GM21619 (cell line): Measurements from ENCODE around the gene SIGLEC7.

Experiments
- ATAC-seq: cut with Tn5 transposase; IDR thresholded peaks from one replicate; pipeline ENCODE4 v1.9.1; 2021; ENCODE audit not compliant: unreplicated experiment

The SIGLEC7 gene

DNA sequence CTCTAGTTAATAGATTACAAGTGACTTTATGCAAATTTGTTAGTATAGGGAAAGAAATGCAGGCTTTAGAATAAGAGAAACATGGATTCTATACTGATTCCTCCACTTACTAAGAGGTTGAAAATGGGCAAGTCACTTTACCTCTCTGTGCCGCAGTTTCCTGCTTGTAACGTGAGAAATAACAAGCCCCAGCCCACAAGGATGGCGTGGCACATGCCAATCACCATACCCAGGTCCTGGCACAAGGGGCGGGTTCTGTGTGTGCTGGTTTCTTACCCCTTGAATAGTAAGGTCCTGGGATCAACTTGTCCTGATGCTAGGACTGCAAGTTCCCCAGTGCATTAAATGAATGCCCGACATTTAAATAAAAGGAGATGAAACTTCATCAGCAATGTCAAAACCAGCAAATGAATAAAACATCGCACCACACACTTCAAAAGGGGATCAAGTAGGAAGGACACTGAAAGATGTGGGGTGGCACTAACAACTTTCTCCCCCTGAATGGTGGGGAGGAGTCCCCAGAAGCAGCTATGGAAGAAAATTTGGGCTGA, 25.3 kb upstream of the SIGLEC7 start:
- ATAC-seq = no peak

DNA sequence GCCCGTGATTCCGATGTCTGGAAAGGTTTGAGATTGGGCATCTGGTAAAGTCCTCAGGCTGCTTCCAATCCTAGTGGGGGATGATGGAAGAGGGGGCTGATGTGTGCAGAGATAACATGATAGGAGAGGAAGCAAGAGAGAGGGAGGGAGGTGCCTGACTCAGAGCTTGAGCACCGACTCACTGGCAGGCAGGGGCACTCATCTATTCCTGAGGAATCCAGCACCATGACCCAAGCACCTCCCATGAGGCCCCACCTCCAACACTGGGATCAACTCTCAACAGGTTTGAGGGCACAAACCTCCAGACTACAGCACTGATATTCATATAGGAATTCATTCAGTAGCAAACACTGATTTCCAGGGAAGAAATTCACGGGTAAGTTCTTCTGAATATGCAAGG, 23.0 kb upstream of the SIGLEC7 start:
- ATAC-seq = no peak

DNA sequence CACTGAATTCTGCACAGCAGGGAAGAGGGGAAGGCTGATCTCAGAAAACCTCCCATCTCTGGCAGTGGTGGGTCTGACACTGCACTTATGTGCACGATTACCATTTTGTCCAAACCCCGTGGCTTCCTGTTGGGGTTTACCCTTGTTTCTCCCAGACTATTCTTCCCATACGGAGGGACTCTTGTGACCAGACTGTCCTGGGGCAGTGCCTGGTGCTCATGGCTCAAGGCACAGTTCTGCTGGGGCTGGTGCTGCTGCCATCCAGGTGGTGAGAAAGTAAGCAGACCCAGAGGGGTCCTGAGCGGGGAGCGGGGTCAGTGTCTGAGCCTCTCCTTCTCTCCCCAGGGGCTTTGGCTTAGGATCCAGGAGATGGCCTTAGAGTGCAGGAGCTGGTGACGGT, 22.5 kb upstream of the SIGLEC7 start:
- no peak for ATAC-seq

DNA sequence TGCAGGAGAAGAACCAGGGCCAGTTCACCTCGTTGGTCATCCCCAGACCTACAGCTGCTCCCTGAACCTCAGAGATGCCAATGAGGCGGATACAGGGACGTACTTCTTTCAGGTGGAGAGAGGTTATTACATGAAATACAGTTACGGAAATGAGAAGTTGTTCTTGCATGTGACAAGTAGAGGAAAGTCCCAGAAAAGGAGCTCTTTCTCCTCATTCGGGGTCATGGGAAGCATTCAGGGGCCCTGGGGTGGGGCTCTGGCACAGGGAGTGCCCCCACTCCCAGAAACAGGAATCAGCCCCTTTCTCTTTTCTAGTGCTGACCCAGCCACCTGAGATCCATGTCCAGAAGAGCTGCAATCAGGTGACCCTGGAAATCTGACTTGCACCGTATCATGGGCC, 21.9 kb upstream of the SIGLEC7 start:
- no peak for ATAC-seq

DNA sequence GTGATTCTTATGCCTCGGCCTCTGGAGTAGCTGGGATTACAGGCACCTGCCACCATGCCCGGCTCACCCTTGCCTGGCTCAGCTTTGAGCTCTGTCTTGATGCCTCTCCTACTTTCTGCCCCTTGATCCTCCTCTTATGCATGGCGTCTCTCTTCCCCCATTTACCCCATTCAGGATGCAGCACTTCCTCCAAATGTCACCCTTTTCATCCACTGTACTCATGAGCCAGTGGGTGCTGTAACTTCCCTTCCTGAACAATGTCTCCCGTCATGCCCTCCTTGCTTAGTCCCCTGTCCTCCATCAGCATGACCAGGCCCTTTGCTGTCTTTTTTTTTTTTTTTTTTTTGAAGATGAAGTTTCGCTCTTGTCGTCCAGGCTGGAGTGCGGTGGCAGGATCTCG, 20.8 kb upstream of the SIGLEC7 start:
- ATAC-seq = no peak

DNA sequence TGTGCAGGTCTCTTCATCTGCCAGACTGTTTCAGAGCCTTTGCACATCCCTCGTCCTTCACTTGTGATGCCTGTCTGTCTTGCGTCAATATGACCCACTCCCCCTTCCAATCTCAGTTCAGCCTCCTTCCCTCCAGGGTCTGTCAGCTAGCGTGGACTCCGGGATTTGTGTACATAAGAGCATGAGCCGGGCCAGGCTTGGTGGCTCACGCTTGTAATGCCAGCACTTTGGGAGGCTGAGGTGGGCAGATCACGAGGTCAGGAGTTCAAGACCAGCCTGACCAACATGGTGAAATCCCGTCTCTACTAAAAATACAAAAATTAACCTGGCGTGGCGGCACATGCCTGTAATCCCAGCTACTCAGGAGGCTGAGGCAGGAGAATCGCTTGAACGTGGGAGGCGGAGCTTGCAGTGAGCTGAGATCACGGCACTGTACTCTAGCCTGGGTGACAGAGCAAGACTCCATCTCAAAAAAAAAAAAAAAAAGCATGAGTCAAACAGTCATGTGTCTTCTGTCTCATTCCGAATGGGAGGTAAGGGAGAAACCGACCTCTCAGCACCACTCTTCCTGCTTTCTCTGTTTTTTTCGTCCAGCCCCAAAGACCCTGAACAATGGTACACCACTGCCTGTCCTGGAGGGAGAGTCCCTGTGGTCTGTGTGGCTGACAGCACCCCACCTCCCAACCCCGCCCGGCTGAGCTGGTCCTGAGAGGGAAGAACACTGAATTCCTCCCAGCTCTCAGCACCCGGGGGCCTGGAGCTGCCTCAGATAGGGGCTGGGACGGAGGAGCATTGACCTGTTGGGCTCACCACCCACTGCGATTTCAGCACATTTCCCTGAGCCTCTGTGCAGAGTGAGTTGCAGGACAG, 19.8 kb upstream of the SIGLEC7 start:
- ATAC-seq = no peak

DNA sequence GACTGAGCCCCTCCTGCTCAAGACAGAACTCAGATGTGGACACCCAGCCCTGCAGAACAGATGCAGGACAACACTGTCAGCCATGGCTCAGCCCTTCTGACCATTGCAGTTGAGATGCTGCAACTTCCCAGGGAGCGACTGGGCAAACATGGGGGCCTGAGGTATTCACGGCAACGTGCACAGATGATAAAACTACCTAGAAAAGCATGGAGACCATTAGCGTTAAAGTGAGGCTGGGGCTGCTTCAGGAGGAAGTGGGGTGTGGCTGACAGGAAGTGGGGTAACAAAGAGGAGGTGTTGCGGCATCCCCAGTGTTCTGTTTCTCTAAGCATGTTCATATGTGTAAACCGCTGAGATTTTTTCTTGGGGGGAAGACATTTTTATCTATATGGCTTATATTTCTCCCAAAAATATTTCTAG, 18.7 kb upstream of the SIGLEC7 start:
- no peak for ATAC-seq

DNA sequence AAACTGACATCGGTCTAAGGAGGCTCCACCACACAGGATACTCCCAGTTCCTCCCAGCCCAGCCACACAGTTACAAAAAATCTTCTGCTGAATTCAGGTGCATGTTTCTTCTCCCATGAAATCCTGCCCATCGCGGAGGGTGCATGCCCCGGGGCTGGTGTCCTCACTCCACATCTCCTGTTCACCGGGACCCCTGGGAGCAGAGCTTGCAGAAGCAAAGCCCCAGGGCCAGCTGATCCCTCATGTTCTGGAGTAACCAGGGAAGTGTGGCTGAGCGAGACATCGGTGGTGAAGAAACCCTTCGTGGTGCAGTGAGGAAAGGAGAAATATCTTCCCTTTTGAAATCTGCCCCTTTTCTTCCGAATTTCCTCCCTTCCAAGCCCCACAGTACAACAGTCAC, 18.3 kb upstream of the SIGLEC7 start:
- ATAC-seq = no peak

DNA sequence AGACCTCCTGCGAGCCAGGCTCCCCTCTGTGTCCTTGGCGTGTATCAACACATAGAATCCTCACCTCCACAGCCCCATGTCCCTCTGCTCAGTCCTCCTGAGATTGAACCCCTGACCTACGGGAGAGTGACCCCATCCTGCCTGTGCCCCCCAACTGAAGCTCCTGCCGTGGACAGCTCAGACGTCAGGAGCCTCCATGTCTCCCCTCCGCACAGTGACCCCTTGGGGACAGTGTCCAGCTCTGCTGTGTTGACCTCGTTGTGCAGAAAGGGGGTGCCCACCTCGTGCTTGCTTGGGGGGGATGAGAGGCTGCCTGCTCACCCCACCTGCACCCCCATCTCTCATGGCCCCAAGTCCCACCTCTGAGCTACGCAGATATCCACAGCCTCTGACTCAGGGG, 17.9 kb upstream of the SIGLEC7 start:
- no peak for ATAC-seq

DNA sequence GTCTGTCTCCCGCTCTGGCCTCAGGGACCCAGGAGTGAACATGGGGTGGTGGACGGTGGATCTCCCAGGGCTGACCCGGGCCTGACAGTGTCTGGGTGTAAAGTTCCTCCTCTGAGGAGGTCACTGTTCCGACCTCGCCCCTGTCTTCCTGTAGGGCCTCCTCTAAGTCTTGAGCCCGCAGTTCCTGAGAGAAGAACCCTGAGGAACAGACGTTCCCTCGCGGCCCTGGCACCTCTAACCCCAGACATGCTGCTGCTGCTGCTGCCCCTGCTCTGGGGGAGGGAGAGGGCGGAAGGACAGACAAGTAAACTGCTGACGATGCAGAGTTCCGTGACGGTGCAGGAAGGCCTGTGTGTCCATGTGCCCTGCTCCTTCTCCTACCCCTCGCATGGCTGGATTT, 17.4 kb upstream of the SIGLEC7 start, which contains the start of gene SIGLEC9:
Gene SIGLEC9 (plus strand): TSS at position 178 of the 400 bp plus-strand sequence. CDS start 69 bp downstream, at position 247.
- no peak for ATAC-seq

DNA sequence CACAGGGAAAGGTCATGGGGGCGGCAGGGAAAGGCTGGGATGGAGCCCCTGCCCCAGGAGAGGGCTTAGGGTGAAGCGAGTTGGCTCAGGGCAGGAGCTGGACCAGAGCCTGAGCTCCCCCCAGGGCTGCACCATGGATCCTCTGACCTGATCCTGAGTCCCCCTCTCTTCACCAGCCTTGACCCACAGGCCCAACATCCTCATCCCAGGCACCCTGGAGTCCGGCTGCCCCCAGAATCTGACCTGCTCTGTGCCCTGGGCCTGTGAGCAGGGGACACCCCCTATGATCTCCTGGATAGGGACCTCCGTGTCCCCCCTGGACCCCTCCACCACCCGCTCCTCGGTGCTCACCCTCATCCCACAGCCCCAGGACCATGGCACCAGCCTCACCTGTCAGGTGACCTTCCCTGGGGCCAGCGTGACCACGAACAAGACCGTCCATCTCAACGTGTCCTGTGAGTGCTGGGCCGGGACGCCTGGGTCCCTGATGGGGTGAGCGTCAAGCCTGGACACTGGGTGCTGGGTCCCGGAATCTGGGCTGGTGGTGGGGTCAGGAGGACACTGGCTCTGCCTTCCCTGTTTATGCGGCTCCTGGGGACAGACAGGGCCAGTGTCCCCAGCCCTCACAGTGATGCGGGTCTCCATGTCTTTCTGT, 16.6 kb upstream of the SIGLEC7 start:
- no peak for ATAC-seq

DNA sequence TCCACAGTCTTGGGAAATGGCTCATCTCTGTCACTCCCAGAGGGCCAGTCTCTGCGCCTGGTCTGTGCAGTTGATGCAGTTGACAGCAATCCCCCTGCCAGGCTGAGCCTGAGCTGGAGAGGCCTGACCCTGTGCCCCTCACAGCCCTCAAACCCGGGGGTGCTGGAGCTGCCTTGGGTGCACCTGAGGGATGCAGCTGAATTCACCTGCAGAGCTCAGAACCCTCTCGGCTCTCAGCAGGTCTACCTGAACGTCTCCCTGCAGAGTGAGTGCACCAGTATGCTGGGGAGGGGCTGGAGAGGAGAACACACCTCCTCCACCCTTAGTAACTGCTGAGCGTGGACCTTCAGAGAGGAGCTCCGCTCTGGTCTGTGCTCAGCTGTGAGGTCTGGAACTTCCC, 15.1 kb upstream of the SIGLEC7 start:
- no peak for ATAC-seq

DNA sequence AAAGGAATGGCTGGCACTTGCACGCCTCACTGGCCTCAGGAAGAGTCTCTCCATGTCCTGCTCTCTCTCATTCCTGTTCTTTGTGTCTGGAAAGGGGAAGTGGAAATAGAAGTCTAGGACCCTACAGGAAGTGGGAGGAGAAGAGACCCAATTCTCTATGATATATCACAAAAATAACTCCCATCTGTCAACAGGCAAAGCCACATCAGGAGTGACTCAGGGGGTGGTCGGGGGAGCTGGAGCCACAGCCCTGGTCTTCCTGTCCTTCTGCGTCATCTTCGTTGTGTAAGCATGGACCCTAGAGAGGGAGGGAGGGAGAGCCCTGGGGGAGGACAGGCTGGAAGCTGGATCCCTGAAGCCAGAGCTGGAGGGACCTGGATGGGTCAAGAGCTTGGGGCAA, 14.3 kb upstream of the SIGLEC7 start:
- ATAC-seq = no peak

DNA sequence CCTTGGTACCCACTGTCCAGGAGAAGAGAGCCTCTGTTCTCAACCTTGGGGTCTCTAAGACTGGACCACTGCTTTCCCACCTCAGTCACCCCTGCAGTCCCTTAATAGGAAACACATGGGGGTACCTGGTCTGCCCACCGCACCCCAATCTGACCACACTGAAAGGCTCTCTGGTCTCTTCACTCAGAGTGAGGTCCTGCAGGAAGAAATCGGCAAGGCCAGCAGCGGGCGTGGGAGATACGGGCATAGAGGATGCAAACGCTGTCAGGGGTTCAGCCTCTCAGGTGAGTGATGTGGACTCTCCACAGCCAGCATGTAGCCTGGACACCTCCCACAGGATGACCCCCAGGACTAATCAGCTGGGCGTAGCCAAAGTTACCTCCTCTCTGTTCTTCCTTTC, 13.9 kb upstream of the SIGLEC7 start:
- no peak for ATAC-seq

DNA sequence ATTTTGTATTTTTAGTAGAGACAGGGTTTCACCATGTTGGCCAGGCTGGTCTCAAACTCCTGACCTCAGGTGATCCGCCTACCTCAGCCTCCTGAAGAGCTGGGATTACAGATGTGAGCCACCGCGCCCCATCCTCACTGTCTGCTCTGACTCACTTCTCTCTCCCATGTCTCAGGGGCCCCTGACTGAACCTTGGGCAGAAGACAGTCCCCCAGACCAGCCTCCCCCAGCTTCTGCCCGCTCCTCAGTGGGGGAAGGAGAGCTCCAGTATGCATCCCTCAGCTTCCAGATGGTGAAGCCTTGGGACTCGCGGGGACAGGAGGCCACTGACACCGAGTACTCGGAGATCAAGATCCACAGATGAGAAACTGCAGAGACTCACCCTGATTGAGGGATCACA, 12.4 kb upstream of the SIGLEC7 start:
- ATAC-seq = no peak

DNA sequence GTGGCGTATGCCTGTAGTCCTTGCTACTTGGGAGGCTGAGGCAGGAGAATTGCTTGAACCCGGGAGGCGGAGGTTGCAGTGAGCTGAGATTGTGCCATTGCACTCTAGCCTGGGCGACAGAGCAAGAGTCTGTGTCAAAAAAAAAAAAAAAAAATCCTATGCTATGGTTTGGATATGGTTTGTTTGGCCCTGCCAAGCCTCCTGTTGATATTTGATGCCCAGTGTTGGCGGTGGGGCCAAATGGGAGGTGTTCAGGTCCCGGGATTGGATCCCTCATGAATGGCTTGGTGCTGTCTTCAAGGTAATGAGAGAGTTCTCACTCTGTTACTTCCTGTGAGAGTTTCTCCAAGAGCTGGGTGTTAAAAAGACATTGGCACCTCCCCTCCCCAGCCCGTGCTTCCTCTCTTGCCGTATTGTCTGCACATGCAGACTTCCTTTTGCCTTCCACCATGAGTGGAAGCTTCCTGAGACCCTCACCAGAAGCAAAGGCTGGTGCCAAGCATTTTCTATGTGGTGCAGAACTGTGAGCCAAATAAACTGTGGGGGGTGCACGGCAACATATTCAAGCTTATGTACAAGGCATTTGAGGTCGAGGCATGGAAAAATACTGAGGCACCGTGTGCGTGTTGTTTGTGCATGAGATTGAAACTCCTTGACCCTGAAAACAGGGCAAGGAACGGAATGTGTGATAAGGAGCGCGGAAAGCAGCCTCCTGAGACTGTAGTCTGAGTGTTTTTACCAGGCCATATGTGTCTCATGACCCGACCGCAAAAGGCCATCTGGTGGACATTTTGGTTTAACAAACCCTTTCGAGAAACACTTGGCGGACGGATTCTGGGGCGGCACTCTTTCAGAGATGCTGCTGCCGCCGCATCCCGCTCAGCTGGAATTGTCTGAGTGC, 10.1 kb upstream of the SIGLEC7 start:
- ATAC-seq = no peak

DNA sequence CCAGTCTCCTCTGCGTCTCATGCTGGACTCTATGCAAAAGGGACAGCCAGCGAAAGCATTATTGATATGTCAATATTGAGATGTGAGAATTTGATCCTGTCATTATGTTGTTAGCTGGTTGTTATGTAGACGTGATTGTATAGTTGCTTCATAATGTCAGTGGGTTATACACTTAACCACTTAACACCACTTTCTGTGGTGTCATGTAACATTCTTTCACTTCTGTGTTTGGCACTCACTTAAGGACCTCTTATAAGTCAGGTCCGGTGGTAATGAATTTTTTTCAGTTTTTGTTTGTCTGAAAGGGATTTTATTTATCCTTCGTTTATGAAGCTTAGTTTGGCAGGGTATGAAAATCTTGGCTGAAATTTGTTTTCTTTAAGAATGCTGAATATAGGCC, 7.1 kb upstream of the SIGLEC7 start:
- ATAC-seq = no peak

DNA sequence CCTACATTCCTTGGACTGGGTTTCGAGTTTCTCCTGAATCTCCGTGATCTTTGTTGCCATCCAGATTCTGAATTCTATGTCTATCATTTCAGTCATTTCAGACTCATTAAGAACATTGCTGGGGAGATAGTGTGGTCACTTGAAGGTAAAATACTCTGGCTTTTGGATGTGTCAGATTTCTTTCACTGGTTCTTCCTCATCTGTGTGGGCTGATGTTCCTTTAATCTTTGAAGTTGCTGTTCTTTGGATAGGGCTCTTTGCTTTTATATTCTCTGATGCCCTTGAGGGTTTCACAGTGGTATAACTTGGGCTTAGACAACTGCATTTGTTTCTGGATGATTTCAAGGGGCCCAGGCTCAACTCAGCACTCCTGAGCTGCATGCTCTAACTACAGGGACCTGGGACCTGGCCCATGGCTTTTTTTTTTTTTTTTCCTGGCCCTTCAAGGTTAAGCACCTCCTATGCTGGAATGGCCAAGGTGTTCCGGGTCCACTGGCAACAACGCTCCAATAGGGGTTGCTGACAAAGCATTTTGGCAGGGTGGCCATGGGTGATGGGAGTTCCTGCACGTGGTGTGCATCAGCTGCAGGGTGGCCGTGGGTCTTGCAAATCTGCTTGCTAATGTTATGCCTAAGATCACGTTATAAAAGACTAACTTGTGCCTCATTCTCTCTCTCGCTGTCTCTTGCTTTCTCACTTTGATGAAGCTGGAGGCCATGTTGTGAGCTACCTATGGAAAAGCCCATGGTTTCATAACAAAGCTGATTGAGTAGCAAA, 5.9 kb upstream of the SIGLEC7 start:
- ATAC-seq = no peak

DNA sequence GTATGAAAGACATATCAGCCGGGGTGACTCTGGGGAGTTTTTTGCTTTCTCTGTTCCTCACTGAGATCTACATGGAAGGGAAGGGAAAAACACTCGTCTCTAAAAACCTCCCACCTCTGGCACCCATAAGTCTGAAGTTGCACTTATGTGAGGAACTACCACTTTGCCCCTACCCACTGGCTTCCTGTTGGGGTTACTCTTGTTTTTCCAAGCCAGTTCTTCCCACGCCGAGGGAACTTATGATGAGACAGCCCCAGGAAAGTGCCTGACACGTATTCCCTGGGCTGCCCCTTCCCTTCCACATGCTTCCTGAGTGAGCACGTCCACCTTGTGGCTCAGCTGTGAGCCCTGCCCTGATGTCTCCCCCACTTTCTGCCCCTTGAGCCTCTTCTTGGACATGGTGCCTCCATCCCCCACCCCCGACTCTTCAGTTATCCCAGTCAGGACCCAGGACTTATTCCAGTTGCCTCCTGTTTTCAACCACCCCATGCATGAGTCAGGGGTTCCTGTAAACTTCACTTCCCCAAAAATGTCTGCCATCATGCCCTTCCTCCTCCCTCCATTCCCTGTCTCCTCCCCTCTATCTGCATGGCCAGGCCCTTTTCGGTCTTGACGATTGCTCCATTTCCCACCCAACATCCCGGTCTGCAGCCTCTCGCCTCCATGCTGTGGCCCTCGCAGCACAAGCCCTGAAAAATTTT, 5.1 kb upstream of the SIGLEC7 start:
- no peak for ATAC-seq
